ENCODE results near the gene UMOD. TPM values are rescaled to one million over a fixed set of nuclear protein-coding genes. Genes with fewer than 3 reads are reported as not detected.

UMOD gene
- total and polyA plus RNA-seq, 4 donors, result not detected

DNA sequence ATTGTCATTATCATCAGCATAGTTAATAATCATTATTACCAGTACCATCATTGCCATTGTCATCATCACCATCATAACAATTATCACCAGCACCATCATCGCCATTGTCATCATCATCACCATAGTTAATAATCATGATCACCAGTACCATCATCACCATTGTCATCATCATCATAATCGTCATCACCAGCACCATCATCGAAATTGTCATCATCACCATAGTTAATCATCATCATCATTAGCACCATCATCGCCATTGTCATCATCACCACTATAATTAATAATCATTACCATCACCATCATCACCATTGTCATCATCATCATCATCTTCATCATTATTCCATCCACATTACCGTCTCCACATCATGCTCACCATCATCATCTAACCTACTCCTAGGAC is 38.5 kb upstream of the UMOD start:
- Histone ChIP-seq H3K27me3 (ENCODE audit: control insufficient read depth in 4 of 4, insufficient read depth in 4 of 4, low read length in 3 of 4) (no peaks in the 10 kb centered on the region), H3K4me3 (ENCODE audit: low read depth in 1 of 3, low read length in 3 of 3) (no peak overlapping the region), H3K27ac (ENCODE audit: low read depth in 1 of 2, low read length in 2 of 2) (no peak overlapping the region), H3K4me1 (ENCODE audit: control insufficient read depth in 4 of 4, insufficient read depth in 4 of 4, low read length in 3 of 4) (peaks cover 0 to 25% (median 16%) of the 10 kb centered on the region in 4 donors), H3K9me3 (ENCODE audit: control insufficient read depth in 4 of 4, low read length in 3 of 4) (no peaks in the 10 kb centered on the region), H3K36me3 (ENCODE audit: control insufficient read depth in 4 of 4, insufficient read depth in 3 of 4, low read depth in 1 of 4, low read length in 3 of 4) (no peaks in the 10 kb centered on the region), H3K9ac (ENCODE audit: low read depth in 1 of 2, low read length in 2 of 2) (no peak overlapping the region)
- no peak for TF ChIP-seq FOXA2 (IDR thresholded peaks at IDR 0.05)
- TF ChIP-seq GABPA (IDR thresholded peaks at IDR 0.05 in 1 of 2, conservative IDR thresholded peaks at IDR 0.05 in 1 of 2), result no peak
- TF ChIP-seq HNF4A (conservative IDR thresholded peaks at IDR 0.05), result no peak
- 96% methylated on average over 5 of the region's 5 CpGs for WGBS
- no peak for DNase-seq (ENCODE audit: low spot score)

DNA sequence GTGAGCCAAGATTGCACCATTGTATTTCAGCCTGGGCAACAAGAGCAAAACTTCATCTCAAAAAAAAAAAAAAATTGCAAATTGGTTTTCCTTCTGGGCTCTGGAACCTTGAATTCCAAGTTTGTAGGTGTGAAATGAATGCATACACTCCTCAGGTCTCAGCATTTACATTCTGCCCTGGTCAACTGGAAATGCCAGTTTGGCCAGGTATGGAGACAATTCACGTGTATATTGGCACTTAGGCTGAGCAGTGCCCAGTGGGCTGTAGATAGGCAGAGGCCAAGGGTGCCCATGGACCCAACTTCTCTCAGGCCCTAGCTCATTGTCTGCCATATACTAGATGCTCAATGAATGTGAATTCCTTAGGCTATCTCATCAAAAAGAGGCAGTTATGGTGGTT is 36.3 kb upstream of the UMOD start:
- no peak overlapping the region for H3K4me3 ChIP-seq (ENCODE audit: low read depth in 1 of 3, low read length in 3 of 3)
- WGBS, result 92% methylated on average over 1 of the region's 1 CpG
- H3K27ac ChIP-seq (ENCODE audit: low read depth in 1 of 2, low read length in 2 of 2), result no peak overlapping the region
- no peak for DNase-seq (ENCODE audit: low spot score)
- H3K9ac ChIP-seq (ENCODE audit: low read depth in 1 of 2, low read length in 2 of 2), result no peak overlapping the region
- no peaks in the 10 kb centered on the region for H3K36me3 ChIP-seq (ENCODE audit: control insufficient read depth in 4 of 4, insufficient read depth in 3 of 4, low read depth in 1 of 4, low read length in 3 of 4)
- no peaks in the 10 kb centered on the region for H3K27me3 ChIP-seq (ENCODE audit: control insufficient read depth in 4 of 4, insufficient read depth in 4 of 4, low read length in 3 of 4)
- TF ChIP-seq, protein P1, sequence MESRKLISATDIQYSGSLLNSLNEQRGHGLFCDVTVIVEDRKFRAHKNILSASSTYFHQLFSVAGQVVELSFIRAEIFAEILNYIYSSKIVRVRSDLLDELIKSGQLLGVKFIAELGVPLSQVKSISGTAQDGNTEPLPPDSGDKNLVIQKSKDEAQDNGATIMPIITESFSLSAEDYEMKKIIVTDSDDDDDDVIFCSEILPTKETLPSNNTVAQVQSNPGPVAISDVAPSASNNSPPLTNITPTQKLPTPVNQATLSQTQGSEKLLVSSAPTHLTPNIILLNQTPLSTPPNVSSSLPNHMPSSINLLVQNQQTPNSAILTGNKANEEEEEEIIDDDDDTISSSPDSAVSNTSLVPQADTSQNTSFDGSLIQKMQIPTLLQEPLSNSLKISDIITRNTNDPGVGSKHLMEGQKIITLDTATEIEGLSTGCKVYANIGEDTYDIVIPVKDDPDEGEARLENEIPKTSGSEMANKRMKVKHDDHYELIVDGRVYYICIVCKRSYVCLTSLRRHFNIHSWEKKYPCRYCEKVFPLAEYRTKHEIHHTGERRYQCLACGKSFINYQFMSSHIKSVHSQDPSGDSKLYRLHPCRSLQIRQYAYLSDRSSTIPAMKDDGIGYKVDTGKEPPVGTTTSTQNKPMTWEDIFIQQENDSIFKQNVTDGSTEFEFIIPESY (IDR thresholded peaks at IDR 0.05), result no peak
- TF ChIP-seq, protein P2, sequence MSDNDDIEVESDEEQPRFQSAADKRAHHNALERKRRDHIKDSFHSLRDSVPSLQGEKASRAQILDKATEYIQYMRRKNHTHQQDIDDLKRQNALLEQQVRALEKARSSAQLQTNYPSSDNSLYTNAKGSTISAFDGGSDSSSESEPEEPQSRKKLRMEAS (IDR thresholded peaks at IDR 0.05), result no peak
- TF ChIP-seq, protein P3, sequence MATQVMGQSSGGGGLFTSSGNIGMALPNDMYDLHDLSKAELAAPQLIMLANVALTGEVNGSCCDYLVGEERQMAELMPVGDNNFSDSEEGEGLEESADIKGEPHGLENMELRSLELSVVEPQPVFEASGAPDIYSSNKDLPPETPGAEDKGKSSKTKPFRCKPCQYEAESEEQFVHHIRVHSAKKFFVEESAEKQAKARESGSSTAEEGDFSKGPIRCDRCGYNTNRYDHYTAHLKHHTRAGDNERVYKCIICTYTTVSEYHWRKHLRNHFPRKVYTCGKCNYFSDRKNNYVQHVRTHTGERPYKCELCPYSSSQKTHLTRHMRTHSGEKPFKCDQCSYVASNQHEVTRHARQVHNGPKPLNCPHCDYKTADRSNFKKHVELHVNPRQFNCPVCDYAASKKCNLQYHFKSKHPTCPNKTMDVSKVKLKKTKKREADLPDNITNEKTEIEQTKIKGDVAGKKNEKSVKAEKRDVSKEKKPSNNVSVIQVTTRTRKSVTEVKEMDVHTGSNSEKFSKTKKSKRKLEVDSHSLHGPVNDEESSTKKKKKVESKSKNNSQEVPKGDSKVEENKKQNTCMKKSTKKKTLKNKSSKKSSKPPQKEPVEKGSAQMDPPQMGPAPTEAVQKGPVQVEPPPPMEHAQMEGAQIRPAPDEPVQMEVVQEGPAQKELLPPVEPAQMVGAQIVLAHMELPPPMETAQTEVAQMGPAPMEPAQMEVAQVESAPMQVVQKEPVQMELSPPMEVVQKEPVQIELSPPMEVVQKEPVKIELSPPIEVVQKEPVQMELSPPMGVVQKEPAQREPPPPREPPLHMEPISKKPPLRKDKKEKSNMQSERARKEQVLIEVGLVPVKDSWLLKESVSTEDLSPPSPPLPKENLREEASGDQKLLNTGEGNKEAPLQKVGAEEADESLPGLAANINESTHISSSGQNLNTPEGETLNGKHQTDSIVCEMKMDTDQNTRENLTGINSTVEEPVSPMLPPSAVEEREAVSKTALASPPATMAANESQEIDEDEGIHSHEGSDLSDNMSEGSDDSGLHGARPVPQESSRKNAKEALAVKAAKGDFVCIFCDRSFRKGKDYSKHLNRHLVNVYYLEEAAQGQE (IDR thresholded peaks at IDR 0.05), result no peak
- no peak for TF ChIP-seq JUND (IDR thresholded peaks at IDR 0.05)
- H3K9me3 ChIP-seq (ENCODE audit: control insufficient read depth in 4 of 4, low read length in 3 of 4), result no peaks in the 10 kb centered on the region
- H3K4me1 ChIP-seq (ENCODE audit: control insufficient read depth in 4 of 4, insufficient read depth in 4 of 4, low read length in 3 of 4), result peaks cover 0 to 22% (median 16%) of the 10 kb centered on the region in 4 donors

DNA sequence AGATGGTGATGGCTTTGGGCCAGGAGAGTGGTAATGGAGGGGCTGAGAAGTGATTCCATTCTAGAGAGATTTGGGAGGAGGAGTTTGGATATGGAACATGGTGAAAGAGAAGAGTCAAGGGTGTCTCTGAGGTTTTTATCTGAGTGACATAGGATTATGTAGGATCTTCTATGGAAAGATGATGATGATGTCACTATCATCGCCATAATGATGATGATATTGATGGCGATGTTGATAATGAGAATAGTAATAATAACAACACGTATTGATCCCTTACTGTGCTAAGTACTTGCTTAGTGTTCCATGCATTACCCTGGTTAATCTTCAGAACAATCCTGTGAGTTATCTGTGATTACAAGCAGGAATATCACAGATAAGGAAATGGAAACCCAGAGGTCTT is 35.5 kb upstream of the UMOD start:
- DNase-seq (ENCODE audit: low spot score), result no peak
- H3K9ac ChIP-seq (ENCODE audit: low read depth in 1 of 2, low read length in 2 of 2), result no peak overlapping the region
- H3K4me1 ChIP-seq (ENCODE audit: control insufficient read depth in 4 of 4, insufficient read depth in 4 of 4, low read length in 3 of 4), result peaks cover 0 to 20% (median 13%) of the 10 kb centered on the region in 4 donors
- H3K9me3 ChIP-seq (ENCODE audit: control insufficient read depth in 4 of 4, low read length in 3 of 4), result no peaks in the 10 kb centered on the region
- no peak overlapping the region for H3K4me3 ChIP-seq (ENCODE audit: low read depth in 1 of 3, low read length in 3 of 3)
- H3K27me3 ChIP-seq (ENCODE audit: control insufficient read depth in 4 of 4, insufficient read depth in 4 of 4, low read length in 3 of 4), result no peaks in the 10 kb centered on the region
- no peaks in the 10 kb centered on the region for H3K36me3 ChIP-seq (ENCODE audit: control insufficient read depth in 4 of 4, insufficient read depth in 3 of 4, low read depth in 1 of 4, low read length in 3 of 4)
- no peak overlapping the region for H3K27ac ChIP-seq (ENCODE audit: low read depth in 1 of 2, low read length in 2 of 2)
- TF ChIP-seq, protein P4, sequence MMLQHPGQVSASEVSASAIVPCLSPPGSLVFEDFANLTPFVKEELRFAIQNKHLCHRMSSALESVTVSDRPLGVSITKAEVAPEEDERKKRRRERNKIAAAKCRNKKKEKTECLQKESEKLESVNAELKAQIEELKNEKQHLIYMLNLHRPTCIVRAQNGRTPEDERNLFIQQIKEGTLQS (IDR thresholded peaks at IDR 0.05), result no peak
- no peak for TF ChIP-seq GABPA (IDR thresholded peaks at IDR 0.05 in 1 of 2, conservative IDR thresholded peaks at IDR 0.05 in 1 of 2)
- no peak for TF ChIP-seq FOXA2 (IDR thresholded peaks at IDR 0.05)
- no peak for TF ChIP-seq HNF4G (IDR thresholded peaks at IDR 0.05)
- TF ChIP-seq, protein P2 (IDR thresholded peaks at IDR 0.05), result no peak
- no peak for TF ChIP-seq NR2F2 (IDR thresholded peaks at IDR 0.05)
- no peak for TF ChIP-seq TAF1 (conservative IDR thresholded peaks at IDR 0.05)
- 98% methylated on average over 3 of the region's 3 CpGs for WGBS

Measured in liver (tissue), 9 donors.